Measurements from ENCODE around the gene POMC. TPM values are rescaled to one million over a fixed set of nuclear protein-coding genes. Genes with fewer than 3 reads are reported as not detected.

Gene POMC
- total RNA-seq, 2 experiments from 2014 or later: 2.1 to 3.4 TPM

DNA sequence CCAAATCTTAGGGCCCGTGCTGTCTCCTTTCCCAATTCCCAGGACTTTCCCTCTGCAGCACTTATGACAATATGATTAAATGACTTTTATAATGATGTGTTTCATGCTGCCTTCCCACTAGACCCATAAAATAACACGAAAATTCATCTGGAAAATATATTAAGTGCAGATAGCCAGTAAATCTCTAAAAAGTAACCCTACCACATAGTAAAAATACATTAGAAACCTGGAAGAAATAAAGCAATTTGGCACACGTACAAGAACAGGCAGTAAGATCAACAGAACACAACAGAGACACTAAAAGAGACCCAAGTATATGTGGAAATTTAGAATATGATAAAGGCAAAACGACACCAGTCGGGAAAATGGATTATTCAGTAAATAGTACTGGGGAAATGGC lies 30.2 kb upstream of the POMC start:
- Mint-ChIP-seq H3K9me3 (ENCODE audit: insufficient read depth) (no peaks in the 10 kb centered on the region), H3K27ac (no peak overlapping the region), H3K4me1 (ENCODE audit: low read depth) (peaks cover 19% of the 10 kb centered on the region), H3K36me3 (ENCODE audit: low read depth) (no peaks in the 10 kb centered on the region), H3K4me3 (no peak overlapping the region), H3K27me3 (ENCODE audit: low read depth) (peaks cover 5% of the 10 kb centered on the region)
- POLR2A ChIA-PET: no interaction called here
- CTCF ChIA-PET: no interaction called here
- no peak for DNase-seq
- no peak for ATAC-seq

GRCh38 chr2:25198209-25198525 lies 29.8 kb upstream of the POMC start:
- POLR2A ChIA-PET: no interaction called here
- Mint-ChIP-seq H3K4me1 (ENCODE audit: low read depth) (peaks cover 15% of the 10 kb centered on the region), H3K4me3 (no peak overlapping the region), H3K27me3 (ENCODE audit: low read depth) (peaks cover 5% of the 10 kb centered on the region), H3K27ac (no peak overlapping the region), H3K9me3 (ENCODE audit: insufficient read depth) (no peaks in the 10 kb centered on the region), H3K36me3 (ENCODE audit: low read depth) (no peaks in the 10 kb centered on the region)
- CTCF ChIA-PET: interaction anchor here (3.5 to 4.0 kb wide), 2 partner anchors 69 to 223 kb away, joined by 30 to 39 read pairs; no protein-coding TSS in a partner anchor
- ATAC-seq (no peak), DNase-seq (no peak)

DNA sequence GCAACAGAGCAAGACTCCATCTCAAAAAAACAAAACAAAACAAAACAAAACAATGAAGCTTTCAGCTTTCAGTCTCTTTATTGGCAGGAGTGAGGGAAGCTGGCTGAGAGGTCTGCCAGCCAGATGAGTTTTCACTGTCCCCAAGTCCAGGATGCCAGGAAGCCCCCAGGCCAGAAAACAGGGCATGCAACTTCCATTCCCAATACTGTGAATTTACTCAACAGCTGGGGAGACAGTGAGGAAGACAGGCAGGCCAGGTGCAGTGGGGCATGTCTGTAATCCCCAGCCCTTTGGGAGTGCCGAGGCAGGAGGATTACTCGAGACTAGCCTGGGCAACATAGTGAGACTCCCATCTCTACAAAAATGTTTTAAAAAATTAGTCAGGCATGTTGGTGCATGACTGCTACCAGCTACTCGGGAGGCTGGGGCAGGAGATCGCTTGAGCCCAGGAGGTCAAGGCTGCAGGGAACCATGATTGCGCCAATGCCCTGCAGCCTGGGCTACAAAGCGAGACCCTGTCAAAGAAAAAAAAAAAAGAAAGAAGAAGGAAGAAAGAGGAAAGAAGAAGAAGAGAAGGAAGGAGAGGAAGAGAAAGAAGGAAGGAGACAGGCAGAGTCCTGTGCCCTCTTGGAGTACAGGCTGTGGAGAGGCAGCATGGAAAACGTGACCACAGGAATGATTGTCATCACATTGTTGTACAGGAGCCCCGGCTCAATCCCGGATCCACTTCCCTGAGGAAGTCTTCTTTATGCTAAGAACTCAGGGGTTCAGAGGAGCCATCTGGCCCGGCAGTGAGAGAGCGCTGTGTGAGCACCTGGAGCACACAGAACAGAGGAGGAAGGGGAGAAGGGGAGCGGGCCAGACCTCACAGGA lies 29.2 kb upstream of the POMC start:
- POLR2A ChIA-PET: no interaction called here

GRCh38 chr2:25194576-25195122 lies 26.3 kb upstream of the POMC start:
- POLR2A ChIA-PET: no interaction called here
- no peaks in the 10 kb centered on the region for H3K36me3 Mint-ChIP-seq (ENCODE audit: low read depth)
- H3K27me3 Mint-ChIP-seq (ENCODE audit: low read depth): peaks cover 5% of the 10 kb centered on the region

More for the DNA sequence above, 29.2 kb upstream of the POMC start:
- Mint-ChIP-seq H3K27ac (no peak overlapping the region), H3K4me3 (no peak overlapping the region), H3K36me3 (ENCODE audit: low read depth) (no peaks in the 10 kb centered on the region), H3K4me1 (ENCODE audit: low read depth) (peaks cover 13% of the 10 kb centered on the region), H3K9me3 (ENCODE audit: insufficient read depth) (no peaks in the 10 kb centered on the region), H3K27me3 (ENCODE audit: low read depth) (peaks cover 5% of the 10 kb centered on the region)
- ATAC-seq (no peak), DNase-seq (no peak)
- CTCF ChIA-PET: interaction anchor here (0.8 to 4.9 kb wide), 8 partner anchors 14 to 225 kb away, joined by 3 to 80 read pairs (median 6); partner anchors contain the start of genes EFR3B and POMC

GRCh38 chr2:25190536-25190935 lies 22.2 kb upstream of the POMC start:
- DNase-seq (no peak), ATAC-seq (no peak)
- no peak overlapping the region for H3K27ac Mint-ChIP-seq
- ChIA-PET POLR2A (no interaction called here), CTCF (interaction anchor here (1.5 to 1.7 kb wide), 2 partner anchors 24 to 215 kb away, joined by 3 to 4 read pairs; no protein-coding TSS in a partner anchor)
- H3K9me3 Mint-ChIP-seq (ENCODE audit: insufficient read depth): no peaks in the 10 kb centered on the region
- H3K4me1 Mint-ChIP-seq (ENCODE audit: low read depth): no peaks in the 10 kb centered on the region
- H3K4me3 Mint-ChIP-seq: no peak overlapping the region
- no peaks in the 10 kb centered on the region for H3K36me3 Mint-ChIP-seq (ENCODE audit: low read depth)
- H3K27me3 Mint-ChIP-seq (ENCODE audit: low read depth): peaks cover 3% of the 10 kb centered on the region

More at GRCh38 chr2:25194576-25195122, 26.3 kb upstream of the POMC start:
- peaks cover 2% of the 10 kb centered on the region for H3K4me1 Mint-ChIP-seq (ENCODE audit: low read depth)
- CTCF ChIA-PET: interaction anchor here (1.6 to 4.9 kb wide), 4 partner anchors 13 to 219 kb away, joined by 4 to 80 read pairs (median 34); partner anchors contain the start of gene POMC
- no peak for DNase-seq
- ATAC-seq: no peak
- H3K4me3 Mint-ChIP-seq: no peak overlapping the region
- H3K9me3 Mint-ChIP-seq (ENCODE audit: insufficient read depth): no peaks in the 10 kb centered on the region
- no peak overlapping the region for H3K27ac Mint-ChIP-seq

DNA sequence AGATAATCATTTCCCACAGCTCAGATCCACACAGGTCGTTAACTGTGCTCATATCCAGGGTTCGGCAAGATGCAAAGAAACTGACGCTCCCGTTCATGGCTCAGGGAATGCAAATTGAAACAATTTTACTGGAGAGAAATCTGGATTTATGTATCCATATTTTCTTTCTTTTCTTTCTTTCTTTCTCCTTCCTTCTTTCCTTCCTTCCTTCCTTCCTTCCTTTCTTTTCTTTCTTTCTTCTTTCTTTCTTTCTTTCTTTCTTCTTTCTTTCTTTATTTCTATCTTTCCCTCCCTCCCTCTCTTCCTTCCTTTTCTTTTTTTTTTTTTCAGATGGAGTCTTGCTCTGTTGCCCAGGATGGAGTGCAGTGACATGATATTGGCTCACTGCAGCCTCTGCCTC lies 20.0 kb upstream of the POMC start:
- Mint-ChIP-seq H3K27ac (no peak overlapping the region), H3K4me1 (ENCODE audit: low read depth) (no peaks in the 10 kb centered on the region), H3K9me3 (ENCODE audit: insufficient read depth) (no peaks in the 10 kb centered on the region), H3K36me3 (ENCODE audit: low read depth) (no peaks in the 10 kb centered on the region), H3K27me3 (ENCODE audit: low read depth) (peaks cover 4% of the 10 kb centered on the region), H3K4me3 (no peak overlapping the region)
- DNase-seq (no peak), ATAC-seq (no peak)
- POLR2A ChIA-PET: no interaction called here
- CTCF ChIA-PET: no interaction called here

DNA sequence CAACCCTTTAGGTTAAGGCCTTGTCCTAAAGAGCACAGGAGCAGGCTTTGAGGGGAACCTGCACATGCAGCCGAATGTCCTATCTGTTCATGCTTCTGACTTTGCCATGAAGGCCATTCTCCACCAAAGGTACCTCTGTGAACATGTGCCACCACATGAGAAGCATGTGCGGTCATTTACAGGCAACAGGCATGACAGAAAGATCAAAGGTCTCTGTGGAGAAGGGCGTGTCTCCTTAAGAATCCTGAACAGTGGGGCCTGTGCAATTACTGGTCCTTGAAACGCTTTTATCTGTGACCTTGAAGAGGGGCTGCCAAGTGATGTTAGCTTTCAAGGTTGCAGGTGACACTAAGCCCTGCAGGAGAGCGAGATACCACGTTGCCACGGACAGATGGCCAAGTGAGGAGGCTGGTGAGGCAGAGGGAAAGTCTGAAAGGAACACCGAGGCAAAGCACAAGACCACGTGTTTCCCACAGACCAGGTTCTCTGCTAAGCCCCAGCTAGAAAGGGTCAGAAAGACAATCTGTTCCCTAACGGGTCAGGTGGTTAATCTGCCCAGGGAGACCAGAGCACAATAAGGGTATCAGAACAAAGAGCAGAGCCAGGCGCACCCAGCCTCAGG lies 19.5 kb upstream of the POMC start:
- H3K4me1 Mint-ChIP-seq (ENCODE audit: low read depth): no peaks in the 10 kb centered on the region

DNA sequence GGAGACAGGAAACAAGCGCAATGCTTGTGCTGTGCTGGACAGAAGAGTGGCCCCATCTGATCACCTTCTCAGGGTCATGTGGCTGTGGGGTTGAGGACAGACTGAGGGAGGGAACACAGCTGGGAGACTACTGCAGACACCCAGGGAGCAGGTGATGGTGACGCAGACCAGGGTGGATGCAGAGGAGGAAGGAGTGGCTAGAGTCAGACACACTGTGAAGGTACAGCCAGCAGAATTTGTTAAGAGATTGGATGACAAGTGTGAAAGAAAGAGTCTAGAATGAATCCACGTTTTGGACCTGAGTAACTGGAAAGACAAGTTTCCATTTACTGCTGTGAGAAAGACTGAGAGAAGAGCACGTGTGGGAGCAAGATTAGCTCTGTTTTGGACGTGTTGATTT lies 15.9 kb upstream of the POMC start:
- ChIA-PET POLR2A (no interaction called here), CTCF (no interaction called here)
- no peak for ATAC-seq
- Mint-ChIP-seq H3K36me3 (ENCODE audit: low read depth) (no peaks in the 10 kb centered on the region), H3K9me3 (ENCODE audit: insufficient read depth) (no peaks in the 10 kb centered on the region), H3K27ac (no peak overlapping the region), H3K4me3 (no peak overlapping the region), H3K27me3 (ENCODE audit: low read depth) (peaks cover 9% of the 10 kb centered on the region), H3K4me1 (ENCODE audit: low read depth) (no peaks in the 10 kb centered on the region)
- no peak for DNase-seq

More for the DNA sequence above, 19.5 kb upstream of the POMC start:
- Mint-ChIP-seq H3K9me3 (ENCODE audit: insufficient read depth) (no peaks in the 10 kb centered on the region), H3K4me3 (no peak overlapping the region), H3K27me3 (ENCODE audit: low read depth) (peaks cover 5% of the 10 kb centered on the region), H3K27ac (no peak overlapping the region), H3K36me3 (ENCODE audit: low read depth) (no peaks in the 10 kb centered on the region)
- CTCF ChIA-PET: no interaction called here
- POLR2A ChIA-PET: no interaction called here
- DNase-seq (no peak), ATAC-seq (no peak)

DNA sequence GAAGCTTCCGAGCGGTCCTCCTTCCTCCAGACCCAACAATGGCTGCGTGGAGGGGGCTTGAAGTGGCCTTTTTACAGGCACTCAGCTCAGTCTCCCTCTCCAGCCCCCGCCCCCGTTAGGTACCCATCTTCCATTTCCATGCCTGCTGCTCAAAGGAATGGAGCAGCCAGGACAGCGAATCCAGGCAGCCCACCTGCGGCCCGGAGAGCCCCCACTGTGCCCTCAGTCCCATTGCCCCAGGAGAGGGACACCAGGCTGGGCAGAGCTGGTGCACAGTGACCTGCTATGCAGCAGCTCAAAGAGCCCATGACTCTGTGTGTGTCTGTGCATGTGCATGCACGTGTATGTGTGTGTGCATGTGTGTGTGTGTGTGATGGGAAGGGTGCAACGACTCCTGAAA lies 10.6 kb upstream of the POMC start:
- Mint-ChIP-seq H3K9me3 (ENCODE audit: insufficient read depth) (no peaks in the 10 kb centered on the region), H3K4me3 (no peak overlapping the region), H3K27ac (no peak overlapping the region), H3K4me1 (ENCODE audit: low read depth) (no peaks in the 10 kb centered on the region), H3K36me3 (ENCODE audit: low read depth) (no peaks in the 10 kb centered on the region), H3K27me3 (ENCODE audit: low read depth) (peaks cover 16% of the 10 kb centered on the region)
- ChIA-PET POLR2A (interaction anchor here (0.5 kb wide), 1 partner anchor 21 kb away, joined by 4 read pairs; no protein-coding TSS in a partner anchor), CTCF (interaction anchor here (1.0 kb wide), 1 partner anchor 13 kb away, joined by 3 read pairs; no protein-coding TSS in a partner anchor)
- no peak for DNase-seq
- no peak for ATAC-seq

DNA sequence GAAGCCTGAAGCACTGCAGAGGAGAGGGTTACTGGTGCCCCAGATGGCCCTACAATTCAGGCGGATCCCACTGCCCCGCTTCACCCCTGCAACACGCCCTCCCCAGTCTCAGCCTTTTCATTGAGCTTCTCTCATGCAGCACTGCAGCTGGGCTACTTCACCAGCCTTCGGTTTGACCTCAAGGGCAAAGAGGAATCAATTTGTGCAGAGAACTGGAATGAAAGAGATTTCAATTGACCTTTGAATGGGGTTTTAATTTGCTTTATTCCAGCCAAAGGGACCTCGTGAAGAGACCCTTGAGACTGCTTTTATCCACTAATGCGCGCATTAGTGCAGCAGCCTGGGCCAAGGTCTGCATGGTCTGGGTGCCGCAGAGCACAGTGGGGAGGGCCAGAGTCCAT lies 8.8 kb upstream of the POMC start:
- Mint-ChIP-seq H3K4me1 (ENCODE audit: low read depth) (peaks cover 5% of the 10 kb centered on the region), H3K9me3 (ENCODE audit: insufficient read depth) (no peaks in the 10 kb centered on the region), H3K27ac (no peak overlapping the region), H3K36me3 (ENCODE audit: low read depth) (no peaks in the 10 kb centered on the region), H3K27me3 (ENCODE audit: low read depth) (peaks cover 14% of the 10 kb centered on the region), H3K4me3 (no peak overlapping the region)
- CTCF ChIA-PET: interaction anchor here (1.5 kb wide), 1 partner anchor 19 kb away, joined by 3 read pairs; no protein-coding TSS in a partner anchor
- POLR2A ChIA-PET: no interaction called here
- ATAC-seq (no peak), DNase-seq (no peak)

GRCh38 chr2:25176541-25177181 lies 8.3 kb upstream of the POMC start:
- no peak overlapping the region for H3K27ac Mint-ChIP-seq
- CTCF ChIA-PET: interaction anchor here (1.5 kb wide), 1 partner anchor 19 kb away, joined by 3 read pairs; no protein-coding TSS in a partner anchor

More at GRCh38 chr2:25176541-25177181, 8.3 kb upstream of the POMC start:
- DNase-seq: no peak
- H3K4me1 Mint-ChIP-seq (ENCODE audit: low read depth): peaks cover 5% of the 10 kb centered on the region
- POLR2A ChIA-PET: no interaction called here
- H3K36me3 Mint-ChIP-seq (ENCODE audit: low read depth): no peaks in the 10 kb centered on the region
- H3K4me3 Mint-ChIP-seq: no peak overlapping the region
- H3K27me3 Mint-ChIP-seq (ENCODE audit: low read depth): peaks cover 16% of the 10 kb centered on the region
- no peak for ATAC-seq
- no peaks in the 10 kb centered on the region for H3K9me3 Mint-ChIP-seq (ENCODE audit: insufficient read depth)

All from activated CD8-positive, alpha-beta T cell treated with anti-CD3 and anti-CD28 coated beads, Interleukin-2, amount 10 ng/mL, durations not matched to agents 7 days and 5 days (primary cell).